ENCODE measurements around the gene FAM120C.

GRCh38 chrX:54048412-54048811, 134.6 kb downstream of the FAM120C start:
- TF ChIP-seq CTCF (IDR thresholded peaks at IDR 0.05 in 4 of 5, conservative IDR thresholded peaks at IDR 0.05 in 1 of 5) (no peak), POLR2A (IDR thresholded peaks at IDR 0.05) (no peak)
